Measurements from ENCODE around the gene CNOT10.

CNOT10 gene

GRCh38 chr3:32814361-32814760, 129.4 kb downstream of the CNOT10 start:
- no peak overlapping the region for H3K4me3 ChIP-seq (ENCODE audit: low read length)
- H3K4me1 ChIP-seq (ENCODE audit: control insufficient read depth, insufficient read depth, low read length): peaks cover 17% of the 10 kb centered on the region
- H3K27me3 ChIP-seq (ENCODE audit: control insufficient read depth, insufficient read depth, low read length): peaks cover 47% of the 10 kb centered on the region
- no peak overlapping the region for H3K9ac ChIP-seq (ENCODE audit: low read length)
- no peaks in the 10 kb centered on the region for H3K36me3 ChIP-seq (ENCODE audit: control insufficient read depth, insufficient read depth, low read length)
- H3K9me3 ChIP-seq (ENCODE audit: control insufficient read depth, low read length): no peaks in the 10 kb centered on the region

- peaks cover 17% of the 10 kb centered on the region for H3K4me1 ChIP-seq (ENCODE audit: control insufficient read depth, insufficient read depth, low read length)
- peaks cover 63% of the 10 kb centered on the region for H3K27me3 ChIP-seq (ENCODE audit: control insufficient read depth, insufficient read depth, low read length)
- H3K9me3 ChIP-seq (ENCODE audit: control insufficient read depth, low read length): peaks cover 3% of the 10 kb centered on the region
- no peaks in the 10 kb centered on the region for H3K36me3 ChIP-seq (ENCODE audit: control insufficient read depth, insufficient read depth, low read length)
- no peak overlapping the region for H3K9ac ChIP-seq (ENCODE audit: low read length)
- no peak overlapping the region for H3K4me3 ChIP-seq (ENCODE audit: low read length)
Observed at GRCh38 chr3:32815841-32816438, 131.0 kb downstream of the CNOT10 start.

GRCh38 chr3:32816439-32817256, 131.7 kb downstream of the CNOT10 start:
- Histone ChIP-seq H3K36me3 (ENCODE audit: control insufficient read depth, insufficient read depth, low read length) (no peaks in the 10 kb centered on the region), H3K4me1 (ENCODE audit: control insufficient read depth, insufficient read depth, low read length) (peaks cover 17% of the 10 kb centered on the region), H3K9me3 (ENCODE audit: control insufficient read depth, low read length) (peaks cover 3% of the 10 kb centered on the region), H3K4me3 (ENCODE audit: low read length) (no peak overlapping the region), H3K9ac (ENCODE audit: low read length) (no peak overlapping the region), H3K27me3 (ENCODE audit: control insufficient read depth, insufficient read depth, low read length) (peaks cover 70% of the 10 kb centered on the region)

GRCh38 chr3:32817257-32817557, 132.2 kb downstream of the CNOT10 start:
- no peak overlapping the region for H3K4me3 ChIP-seq (ENCODE audit: low read length)
- H3K9ac ChIP-seq (ENCODE audit: low read length): no peak overlapping the region
- H3K9me3 ChIP-seq (ENCODE audit: control insufficient read depth, low read length): peaks cover 3% of the 10 kb centered on the region
- H3K27me3 ChIP-seq (ENCODE audit: control insufficient read depth, insufficient read depth, low read length): peaks cover 76% of the 10 kb centered on the region
- H3K4me1 ChIP-seq (ENCODE audit: control insufficient read depth, insufficient read depth, low read length): peaks cover 17% of the 10 kb centered on the region
- no peaks in the 10 kb centered on the region for H3K36me3 ChIP-seq (ENCODE audit: control insufficient read depth, insufficient read depth, low read length)

GRCh38 chr3:32817558-32818228, 132.7 kb downstream of the CNOT10 start, which contains the start of gene TRIM71:
TRIM71 (plus strand) TSS chr3:32817997; CDS start chr3:32818081, 84 bp downstream.
- peaks cover 80% of the 10 kb centered on the region for H3K27me3 ChIP-seq (ENCODE audit: control insufficient read depth, insufficient read depth, low read length)
- H3K36me3 ChIP-seq (ENCODE audit: control insufficient read depth, insufficient read depth, low read length): no peaks in the 10 kb centered on the region
- peaks cover 3% of the 10 kb centered on the region for H3K9me3 ChIP-seq (ENCODE audit: control insufficient read depth, low read length)
- H3K9ac ChIP-seq (ENCODE audit: low read length): no peak within 1 kb of the TSS
- H3K4me1 ChIP-seq (ENCODE audit: control insufficient read depth, insufficient read depth, low read length): peaks cover 17% of the 10 kb centered on the region
- no peak within 1 kb of the TSS for H3K4me3 ChIP-seq (ENCODE audit: low read length)

GRCh38 chr3:32818229-32818969, 133.4 kb downstream of the CNOT10 start:
- Histone ChIP-seq H3K9me3 (ENCODE audit: control insufficient read depth, low read length) (peaks cover 3% of the 10 kb centered on the region), H3K4me1 (ENCODE audit: control insufficient read depth, insufficient read depth, low read length) (peaks cover 17% of the 10 kb centered on the region), H3K9ac (ENCODE audit: low read length) (no peak overlapping the region), H3K27me3 (ENCODE audit: control insufficient read depth, insufficient read depth, low read length) (peaks cover 87% of the 10 kb centered on the region), H3K36me3 (ENCODE audit: control insufficient read depth, insufficient read depth, low read length) (no peaks in the 10 kb centered on the region), H3K4me3 (ENCODE audit: low read length) (no peak overlapping the region)

GRCh38 chr3:32818970-32819511, 134.1 kb downstream of the CNOT10 start:
- H3K4me1 ChIP-seq (ENCODE audit: control insufficient read depth, insufficient read depth, low read length): peaks cover 17% of the 10 kb centered on the region
- H3K4me3 ChIP-seq (ENCODE audit: low read length): no peak overlapping the region
- peaks cover 3% of the 10 kb centered on the region for H3K9me3 ChIP-seq (ENCODE audit: control insufficient read depth, low read length)
- no peak overlapping the region for H3K9ac ChIP-seq (ENCODE audit: low read length)
- H3K27me3 ChIP-seq (ENCODE audit: control insufficient read depth, insufficient read depth, low read length): peaks cover 92% of the 10 kb centered on the region
- no peaks in the 10 kb centered on the region for H3K36me3 ChIP-seq (ENCODE audit: control insufficient read depth, insufficient read depth, low read length)

GRCh38 chr3:32819551-32820348, 134.8 kb downstream of the CNOT10 start:
- peaks cover 3% of the 10 kb centered on the region for H3K9me3 ChIP-seq (ENCODE audit: control insufficient read depth, low read length)
- H3K36me3 ChIP-seq (ENCODE audit: control insufficient read depth, insufficient read depth, low read length): no peaks in the 10 kb centered on the region
- H3K27me3 ChIP-seq (ENCODE audit: control insufficient read depth, insufficient read depth, low read length): peaks cover 88% of the 10 kb centered on the region
- H3K4me1 ChIP-seq (ENCODE audit: control insufficient read depth, insufficient read depth, low read length): peaks cover 17% of the 10 kb centered on the region
- no peak overlapping the region for H3K4me3 ChIP-seq (ENCODE audit: low read length)
- no peak overlapping the region for H3K9ac ChIP-seq (ENCODE audit: low read length)

- peaks cover 3% of the 10 kb centered on the region for H3K9me3 ChIP-seq (ENCODE audit: control insufficient read depth, low read length)
- no peaks in the 10 kb centered on the region for H3K36me3 ChIP-seq (ENCODE audit: control insufficient read depth, insufficient read depth, low read length)
- H3K9ac ChIP-seq (ENCODE audit: low read length): no peak overlapping the region
- peaks cover 83% of the 10 kb centered on the region for H3K27me3 ChIP-seq (ENCODE audit: control insufficient read depth, insufficient read depth, low read length)
- H3K4me3 ChIP-seq (ENCODE audit: low read length): no peak overlapping the region
- H3K4me1 ChIP-seq (ENCODE audit: control insufficient read depth, insufficient read depth, low read length): peaks cover 17% of the 10 kb centered on the region
Observed at GRCh38 chr3:32820430-32820829, 135.4 kb downstream of the CNOT10 start.

- Histone ChIP-seq H3K4me1 (ENCODE audit: control insufficient read depth, insufficient read depth, low read length) (peaks cover 17% of the 10 kb centered on the region), H3K9ac (ENCODE audit: low read length) (no peak overlapping the region), H3K27me3 (ENCODE audit: control insufficient read depth, insufficient read depth, low read length) (peaks cover 76% of the 10 kb centered on the region), H3K4me3 (ENCODE audit: low read length) (no peak overlapping the region), H3K9me3 (ENCODE audit: control insufficient read depth, low read length) (peaks cover 3% of the 10 kb centered on the region), H3K36me3 (ENCODE audit: control insufficient read depth, insufficient read depth, low read length) (no peaks in the 10 kb centered on the region)
Observed at GRCh38 chr3:32820971-32821685, 136.1 kb downstream of the CNOT10 start.
